ENCODE measurements around the gene CDHR2.

The CDHR2 gene

GRCh38 chr5:176593273-176593869 is 44.2 kb downstream of the CDHR2 start (continued):
- TF ChIP-seq KLF1 (tag by site-specific recombination; IDR thresholded peaks at IDR 0.05) = no peak
- no peak for TF ChIP-seq KLF17 (tag by site-specific recombination; IDR thresholded peaks at IDR 0.05)
- no peak for TF ChIP-seq ZBTB1 (tag by site-specific recombination; IDR thresholded peaks at IDR 0.05)
- TF ChIP-seq ZNF239 (tag by site-specific recombination; IDR thresholded peaks at IDR 0.05) = no peak
- no peak for TF ChIP-seq ZNF600 (tag by site-specific recombination; IDR thresholded peaks at IDR 0.05)
- TF ChIP-seq ZSCAN23 (tag by site-specific recombination; IDR thresholded peaks at IDR 0.05) = no peak
- no peak for TF ChIP-seq ZNF274 (IDR thresholded peaks at IDR 0.05; ENCODE audit: low read length)
- no peak for TF ChIP-seq ZNF274 (tag by site-specific recombination; IDR thresholded peaks at IDR 0.05; ENCODE audit: borderline replicate concordance)

GRCh38 chr5:176594554-176594953 is 45.4 kb downstream of the CDHR2 start:
- Histone ChIP-seq H3K4me1 (ENCODE audit: control insufficient read depth, insufficient read depth, low read length) (no peaks in the 10 kb centered on the region), H3K27ac (ENCODE audit: extremely low read depth, low read depth, low read length) (no peak overlapping the region), H3K36me3 (ENCODE audit: control insufficient read depth in 2 of 2, insufficient read depth in 1 of 2, low read length in 2 of 2) (peaks cover 0 to 7% of the 10 kb centered on the region in 2 experiments; a peak in 1 of 3 replicates), H3K9me3 (ENCODE audit: control insufficient read depth, insufficient read depth, low read depth, low read length) (no peaks in the 10 kb centered on the region), H3K4me3 (ENCODE audit: low read depth, low read length) (no peak overlapping the region)
- TF ChIP-seq KLF17 (tag by site-specific recombination; IDR thresholded peaks at IDR 0.05) (no peak), ZNF610 (tag by site-specific recombination; IDR thresholded peaks at IDR 0.05; ENCODE audit: borderline replicate concordance) (no peak), ZNF354C (tag by site-specific recombination; IDR thresholded peaks at IDR 0.05; ENCODE audit: borderline replicate concordance, low read depth) (no peak), PRDM6 (tag by site-specific recombination; IDR thresholded peaks at IDR 0.05) (no peak), ZNF664 (tag by site-specific recombination; IDR thresholded peaks at IDR 0.05) (no peak), RBAK (tag by site-specific recombination; IDR thresholded peaks at IDR 0.05) (no peak), PRDM2 (tag by site-specific recombination; IDR thresholded peaks at IDR 0.05; ENCODE audit: borderline replicate concordance) (no peak)
- ChIA-PET POLR2A (interaction anchor here (0.7 kb wide), 1 partner anchor 22 kb away, joined by 4 read pairs; no protein-coding TSS in a partner anchor), CTCF (no interaction called here)
